ENCODE results near the gene AOPEP.

The AOPEP gene

GRCh38 chr9:94792511-94792910 lies 66.0 kb downstream of the AOPEP start:
- DNase-seq (ENCODE audit: low spot score), result no peak

GRCh38 chr9:94794476-94795167 lies 68.1 kb downstream of the AOPEP start:
- DNase-seq (ENCODE audit: low spot score), result no peak

GRCh38 chr9:94796687-94797086 lies 70.2 kb downstream of the AOPEP start:
- no peak for DNase-seq (ENCODE audit: low spot score)

- DNase-seq (ENCODE audit: low spot score), result no peak
Measured at GRCh38 chr9:94798201-94798600, 71.7 kb downstream of the AOPEP start.

DNA sequence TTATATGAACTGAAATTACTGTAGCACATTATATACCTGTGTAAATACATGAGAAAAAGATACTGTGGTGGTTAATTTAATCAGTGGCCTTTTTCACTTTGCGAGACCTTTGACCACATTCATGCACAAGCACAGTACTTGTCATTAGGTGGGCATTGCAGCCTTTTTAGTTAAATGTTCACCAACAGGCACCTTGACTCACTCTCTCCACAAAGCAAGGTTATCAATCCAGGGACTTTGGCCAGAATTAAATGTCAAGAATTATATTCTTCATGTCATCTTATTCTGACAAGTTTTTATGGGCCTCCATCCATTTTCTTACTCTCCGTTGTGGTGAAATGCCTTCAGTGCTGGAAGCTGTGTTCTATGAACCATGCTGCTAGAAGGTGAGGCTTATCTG lies 72.2 kb downstream of the AOPEP start:
- no peak for DNase-seq (ENCODE audit: low spot score)

DNA sequence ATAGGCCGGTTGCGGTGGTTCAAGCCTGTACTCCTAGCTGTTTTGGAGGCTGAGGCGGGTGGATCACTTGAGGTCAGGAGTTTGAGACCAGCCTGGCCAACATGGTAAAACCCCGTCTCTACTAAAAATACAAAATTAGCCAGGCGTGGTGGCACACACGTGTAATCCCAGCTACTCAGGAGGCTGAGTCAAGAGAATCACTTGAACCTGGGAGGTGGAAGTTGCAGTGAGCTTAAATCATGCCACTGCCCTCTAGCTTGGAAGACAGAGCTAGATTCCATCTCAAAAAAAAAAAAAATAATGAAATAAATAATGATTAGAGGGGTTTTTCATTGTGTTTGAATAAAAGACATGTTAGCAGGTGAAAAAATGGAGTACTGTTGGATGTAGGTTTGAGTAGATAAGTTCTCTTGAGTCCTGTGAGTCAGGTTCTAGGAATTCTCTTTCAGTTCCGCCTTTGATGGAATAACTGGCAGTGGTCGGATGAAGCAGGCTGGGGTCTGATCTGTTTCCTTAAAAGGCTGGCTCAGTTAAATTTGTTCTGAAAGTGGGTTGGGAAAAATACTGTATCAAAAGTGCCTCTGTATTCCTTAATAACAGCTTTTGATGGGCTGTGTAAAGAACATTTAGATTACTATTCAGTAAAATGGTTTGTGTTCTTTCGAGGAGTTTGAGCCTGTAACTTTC lies 73.2 kb downstream of the AOPEP start:
- DNase-seq (ENCODE audit: low spot score), result peak; percentile 51

DNA sequence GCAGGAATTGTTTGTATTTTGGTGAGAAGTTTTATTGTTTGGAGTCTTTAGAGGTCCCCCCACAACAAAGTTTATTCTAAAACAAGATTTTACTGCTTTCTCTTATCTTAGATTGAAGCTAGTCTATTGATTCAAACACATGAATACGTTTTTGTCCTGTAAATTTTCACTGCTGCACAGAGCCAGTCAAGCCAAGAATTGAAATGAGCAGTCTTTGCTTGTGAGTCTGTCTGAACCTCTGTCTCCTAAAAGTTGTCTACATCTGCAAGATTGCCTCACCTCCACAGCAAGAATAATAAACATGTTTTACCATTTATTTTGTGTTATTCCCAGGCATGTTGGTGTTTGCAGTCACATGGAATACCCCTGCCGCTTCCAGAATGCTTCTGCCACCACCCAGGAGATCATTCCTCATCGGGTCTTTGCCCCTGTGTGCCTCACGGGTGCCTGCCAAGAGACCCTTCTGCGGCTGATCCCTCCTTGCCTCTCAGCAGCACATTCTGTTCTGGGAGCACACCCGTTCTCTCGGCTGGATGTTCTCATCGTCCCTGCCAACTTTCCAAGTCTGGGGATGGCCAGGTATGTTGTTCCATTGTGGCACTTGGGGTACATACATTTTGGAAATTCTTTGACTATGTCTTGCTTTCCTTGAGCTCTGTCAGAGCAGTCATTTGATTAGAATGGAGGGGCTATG lies 74.1 kb downstream of the AOPEP start:
- peak; percentile 27 for DNase-seq (ENCODE audit: low spot score)

GRCh38 chr9:94801234-94801633 lies 74.7 kb downstream of the AOPEP start:
- no peak for DNase-seq (ENCODE audit: low spot score)

- DNase-seq (ENCODE audit: low spot score), result peak; percentile 48
Measured at GRCh38 chr9:94801681-94802080, 75.2 kb downstream of the AOPEP start.

- no peak for DNase-seq (ENCODE audit: low spot score)
Measured at GRCh38 chr9:94802251-94802650, 75.8 kb downstream of the AOPEP start.

GRCh38 chr9:94802793-94803192 lies 76.3 kb downstream of the AOPEP start:
- DNase-seq (ENCODE audit: low spot score), result peak; percentile 41

GRCh38 chr9:94804316-94804715 lies 77.8 kb downstream of the AOPEP start:
- no peak for DNase-seq (ENCODE audit: low spot score)

DNA sequence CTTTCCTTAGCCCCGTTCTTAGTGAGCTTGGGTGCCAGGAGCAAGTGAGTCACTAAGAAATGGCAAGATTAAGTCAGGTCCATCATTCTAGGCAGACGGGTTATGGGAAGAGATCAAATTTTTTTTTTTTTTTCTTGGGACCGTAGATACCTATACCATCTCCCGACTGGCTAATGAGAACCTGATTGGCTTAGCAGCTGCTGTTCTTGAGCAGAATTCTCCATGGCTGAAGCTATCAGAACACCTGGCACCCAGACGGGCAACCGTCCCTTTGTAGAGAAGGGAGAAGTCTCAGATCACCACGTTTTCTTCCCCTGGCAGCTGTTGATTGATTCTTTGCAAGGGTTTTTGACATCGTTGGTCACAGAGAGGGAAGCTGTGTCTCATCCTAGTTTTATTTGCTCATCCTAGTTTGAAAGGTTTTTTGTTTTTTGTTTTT lies 78.6 kb downstream of the AOPEP start:
- DNase-seq (ENCODE audit: low spot score), result no peak

- peak; percentile 87 for DNase-seq (ENCODE audit: low spot score)
Measured at GRCh38 chr9:94805585-94805984, 79.1 kb downstream of the AOPEP start.

DNA sequence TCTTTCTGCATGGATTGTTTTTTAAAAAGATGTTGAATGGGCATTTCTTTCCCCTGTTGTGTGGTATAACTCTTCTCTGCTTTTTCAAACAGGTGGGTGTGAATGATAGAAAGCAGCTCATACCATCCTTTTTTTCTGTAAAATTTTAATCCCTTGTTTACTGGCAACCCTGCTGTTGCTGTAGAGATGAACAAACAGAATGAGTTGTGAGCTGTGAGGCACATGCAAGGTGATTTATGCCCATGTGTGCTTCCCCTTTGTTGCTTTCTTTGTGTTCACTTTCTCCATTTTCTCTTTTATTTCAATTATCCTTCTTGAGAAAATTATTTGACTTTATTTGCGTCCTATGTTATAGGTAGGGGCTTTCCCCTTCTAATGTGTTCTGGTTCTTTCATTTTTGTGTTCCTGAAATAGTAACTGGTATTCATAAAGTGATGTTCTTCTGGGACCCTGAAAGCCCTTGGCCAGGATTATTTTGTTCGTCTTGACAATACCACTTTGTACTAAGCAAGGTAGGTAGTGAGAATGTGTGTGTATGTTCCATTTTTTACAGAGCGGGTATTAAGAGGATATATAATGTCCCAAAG lies 79.9 kb downstream of the AOPEP start:
- no peak for DNase-seq (ENCODE audit: low spot score)

- DNase-seq (ENCODE audit: low spot score), result no peak
Measured at GRCh38 chr9:94807556-94807955, 81.1 kb downstream of the AOPEP start.

- DNase-seq (ENCODE audit: low spot score), result no peak
Measured at GRCh38 chr9:94808926-94809700, 82.6 kb downstream of the AOPEP start.

DNA sequence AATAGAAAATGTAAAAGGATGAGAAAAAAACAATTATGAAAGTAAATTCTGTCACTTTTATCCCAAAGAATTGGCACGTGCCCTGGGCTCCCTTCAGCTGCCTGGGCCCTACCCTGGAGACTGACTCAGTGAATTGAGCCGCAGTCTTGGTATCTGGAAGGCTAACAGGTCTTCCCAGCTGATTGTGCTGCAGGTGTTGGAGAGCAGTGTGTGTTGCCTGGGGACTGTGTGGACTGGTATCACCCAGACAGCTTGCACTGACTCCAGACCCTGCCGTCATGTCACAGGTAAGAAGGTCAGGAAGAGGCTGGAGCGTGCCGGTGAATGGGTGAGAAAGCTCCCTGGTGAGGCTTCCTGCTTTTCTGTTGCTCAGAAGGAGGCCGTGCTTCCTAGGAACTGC lies 83.3 kb downstream of the AOPEP start:
- no peak for DNase-seq (ENCODE audit: low spot score)

- no peak for DNase-seq (ENCODE audit: low spot score)
Measured at GRCh38 chr9:94811074-94811473, 84.6 kb downstream of the AOPEP start.

DNA sequence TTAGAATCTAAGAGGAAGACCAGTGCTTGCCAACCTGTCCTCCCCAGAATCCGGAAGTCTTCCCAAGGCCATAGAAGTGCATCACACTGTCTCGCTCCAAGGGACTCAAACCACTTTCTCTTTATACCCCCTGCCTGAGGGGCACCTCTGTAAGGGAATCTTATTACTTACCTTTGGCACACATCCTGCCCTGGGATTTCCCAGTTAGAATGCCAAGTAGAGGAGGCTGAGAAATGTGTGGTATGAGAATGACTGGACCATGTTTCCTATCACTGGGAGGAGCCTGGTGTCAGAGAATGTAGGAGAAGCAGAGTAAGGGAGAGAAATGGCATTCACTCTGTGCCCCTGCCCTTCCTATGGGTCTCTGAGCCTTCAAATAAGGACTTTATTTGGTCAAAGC lies 85.8 kb downstream of the AOPEP start:
- peak; percentile 78 for DNase-seq (ENCODE audit: low spot score)

DNA sequence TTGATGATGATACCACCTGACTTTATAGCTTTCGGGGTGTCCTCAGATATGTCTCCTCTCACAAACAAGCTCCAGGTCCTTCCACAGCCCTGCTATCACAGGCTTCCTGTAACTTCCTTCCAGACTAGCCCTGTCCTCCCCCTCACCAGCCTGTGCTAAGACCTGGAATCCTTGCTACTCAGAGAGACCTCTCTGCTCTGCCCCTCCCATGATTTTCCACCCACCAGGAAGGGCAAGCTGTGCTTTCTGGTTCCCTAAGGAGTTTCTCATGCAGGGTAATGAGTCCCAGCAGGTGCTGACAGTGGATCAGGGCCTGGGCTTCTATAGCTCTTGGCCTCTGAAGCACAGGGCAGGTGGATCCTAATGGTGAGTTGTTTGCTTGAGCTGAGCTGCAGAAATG lies 86.9 kb downstream of the AOPEP start:
- DNase-seq (ENCODE audit: low spot score), result no peak
